HUDEP-2 (cell line): ENCODE data around the gene ESYT1.

Experiments used
- DNase-seq, 76 experiments: peaks; one replicate each; lab custom pipeline; 2025; ENCODE audit not compliant: unreplicated experiment in 76 of 76; lab: John Stamatoyannopoulos, UW

Gene ESYT1

GRCh38 chr12:56104109-56104814 lies 23.8 kb upstream of the ESYT1 start, which contains the start of gene PA2G4:
Gene PA2G4 (plus strand): TSS chr12:56104559. CDS start chr12:56104738, 179 bp downstream.
- DNase-seq: peak in 75 of 76 experiments; percentile 57 to 99 (median 97)

- peak in 23 of 76 experiments; percentile 6 to 53 (median 21) for DNase-seq
These were observed 23.1 kb upstream of the ESYT1 start for GRCh38 chr12:56104815-56105608.

- DNase-seq: no peak
These were observed 22.5 kb upstream of the ESYT1 start for GRCh38 chr12:56105609-56105902.

GRCh38 chr12:56107242-56107641 lies 20.8 kb upstream of the ESYT1 start:
- DNase-seq: peak in 29 of 76 experiments; percentile 11 to 70 (median 30)

- no peak for DNase-seq
These were observed 17.5 kb upstream of the ESYT1 start for GRCh38 chr12:56110571-56110970.

GRCh38 chr12:56114084-56114483 lies 14.0 kb upstream of the ESYT1 start:
- no peak for DNase-seq

- DNase-seq: no peak
These were observed 12.7 kb upstream of the ESYT1 start for GRCh38 chr12:56115329-56115728.

- peak in 74 of 76 experiments; percentile 21 to 92 (median 84) for DNase-seq
These were observed 11.6 kb upstream of the ESYT1 start, which contains the start of gene RPL41 for GRCh38 chr12:56116267-56117081. Gene RPL41 (plus strand): TSS chr12:56116633.

GRCh38 chr12:56117082-56117706 lies 10.9 kb upstream of the ESYT1 start:
- peak in 3 of 76 experiments; percentile 7 to 48 (median 18) for DNase-seq

GRCh38 chr12:56117778-56118687 lies 10.0 kb upstream of the ESYT1 start, which contains the start of gene ZC3H10:
Gene ZC3H10 (plus strand): TSS chr12:56118266. CDS start chr12:56120563, 2,297 bp downstream.
- peak; percentile 33 to 99 (median 97) for DNase-seq

GRCh38 chr12:56118688-56119357 lies 9.2 kb upstream of the ESYT1 start:
- DNase-seq: peak in 2 of 76 experiments; percentile 42 to 44

GRCh38 chr12:56119361-56119796 lies 8.7 kb upstream of the ESYT1 start:
- DNase-seq: peak in 72 of 76 experiments; percentile 8 to 83 (median 52)

- no peak for DNase-seq
These were observed 7.8 kb upstream of the ESYT1 start for GRCh38 chr12:56120158-56120846.

- no peak for DNase-seq
These were observed 6.7 kb upstream of the ESYT1 start for GRCh38 chr12:56121204-56121870.

- DNase-seq: no peak
These were observed 5.4 kb upstream of the ESYT1 start for GRCh38 chr12:56122637-56123036.

GRCh38 chr12:56124133-56124532 lies 3.9 kb upstream of the ESYT1 start:
- DNase-seq: no peak

GRCh38 chr12:56126732-56127239 lies 1.3 kb upstream of the ESYT1 start:
- peak in 30 of 76 experiments; percentile 7 to 78 (median 41) for DNase-seq
